ENCODE measurements around the gene CDH13.

- TF ChIP-seq, protein P1, sequence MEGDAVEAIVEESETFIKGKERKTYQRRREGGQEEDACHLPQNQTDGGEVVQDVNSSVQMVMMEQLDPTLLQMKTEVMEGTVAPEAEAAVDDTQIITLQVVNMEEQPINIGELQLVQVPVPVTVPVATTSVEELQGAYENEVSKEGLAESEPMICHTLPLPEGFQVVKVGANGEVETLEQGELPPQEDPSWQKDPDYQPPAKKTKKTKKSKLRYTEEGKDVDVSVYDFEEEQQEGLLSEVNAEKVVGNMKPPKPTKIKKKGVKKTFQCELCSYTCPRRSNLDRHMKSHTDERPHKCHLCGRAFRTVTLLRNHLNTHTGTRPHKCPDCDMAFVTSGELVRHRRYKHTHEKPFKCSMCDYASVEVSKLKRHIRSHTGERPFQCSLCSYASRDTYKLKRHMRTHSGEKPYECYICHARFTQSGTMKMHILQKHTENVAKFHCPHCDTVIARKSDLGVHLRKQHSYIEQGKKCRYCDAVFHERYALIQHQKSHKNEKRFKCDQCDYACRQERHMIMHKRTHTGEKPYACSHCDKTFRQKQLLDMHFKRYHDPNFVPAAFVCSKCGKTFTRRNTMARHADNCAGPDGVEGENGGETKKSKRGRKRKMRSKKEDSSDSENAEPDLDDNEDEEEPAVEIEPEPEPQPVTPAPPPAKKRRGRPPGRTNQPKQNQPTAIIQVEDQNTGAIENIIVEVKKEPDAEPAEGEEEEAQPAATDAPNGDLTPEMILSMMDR (IDR thresholded peaks at IDR 0.05) = no peak
- no peak for TF ChIP-seq POLR2A (IDR thresholded peaks at IDR 0.05)
Measured at GRCh38 chr16:83021746-83022145, 395.0 kb downstream of the CDH13 start.

Measured in adrenal gland (tissue), 5 donors.